Fibroblast of lung (primary cell): Measurements from ENCODE around the gene FCGBP. TPM values are rescaled to one million over a fixed set of nuclear protein-coding genes. Genes with fewer than 3 reads are reported as not detected.

ENCODE experiments used
- DNase-seq, 2 donors: peaks; one replicate each; pipeline versions ENCODE4 v3.0.0 to v3.0.0-alpha.2; 2010; ENCODE audit warnings: low read depth in 2 of 2
- H2AFZ ChIP-seq: 2 replicates; pipeline ENCODE4 v1.5.1; 2012; ENCODE audit warnings: low read length, control low read depth, inconsistent platforms
- H3K27ac ChIP-seq: 2 replicates; pipeline ENCODE4 v1.5.1; 2011; ENCODE audit warnings: low read length, control low read depth; ENCODE audit not compliant: insufficient read depth
- H3K27me3 ChIP-seq: 2 replicates; pipeline ENCODE4 v1.5.1; 2011; ENCODE audit warnings: mild to moderate bottlenecking, low read length; ENCODE audit not compliant: control insufficient read depth, insufficient read depth
- H3K36me3 ChIP-seq: 2 replicates; pipeline ENCODE4 v1.5.1; 2011; ENCODE audit warnings: low read length; ENCODE audit not compliant: control insufficient read depth, insufficient read depth
- H3K4me1 ChIP-seq: 2 replicates; pipeline ENCODE4 v1.5.1; 2011; ENCODE audit warnings: low read length; ENCODE audit not compliant: control insufficient read depth, insufficient read depth; ENCODE audit errors: extremely low read depth
- H3K4me2 ChIP-seq: 2 replicates; pipeline ENCODE4 v1.5.1; 2011; ENCODE audit warnings: low read length, control low read depth; ENCODE audit not compliant: insufficient read depth; ENCODE audit errors: extremely low read depth
- H3K4me3 ChIP-seq, 4 experiments: fragments of 200-600 bp in 1 of 4; sonication (generic) in 1 of 4; replicated peaks in 1 of 4; 2 replicates each; pipeline ENCODE4 v1.5.1; 2011 to 2016; ENCODE audit warnings: low read length in 4 of 4, low read depth in 3 of 4, mild to moderate bottlenecking in 3 of 4, control low read depth in 2 of 4, inconsistent platforms in 1 of 4, mixed read lengths in 1 of 4; ENCODE audit not compliant: insufficient read depth in 1 of 4; ENCODE audit errors: control extremely low read depth in 1 of 4
- H3K79me2 ChIP-seq: 2 replicates; pipeline ENCODE4 v1.5.1; 2012; ENCODE audit warnings: mild to moderate bottlenecking, low read length, inconsistent platforms; ENCODE audit not compliant: control insufficient read depth, insufficient read depth
- H3K9ac ChIP-seq: 2 replicates; pipeline ENCODE4 v1.5.1; 2011; ENCODE audit warnings: mild to moderate bottlenecking, low read length, control low read depth; ENCODE audit not compliant: insufficient read depth
- H3K9me3 ChIP-seq: 2 replicates; pipeline ENCODE4 v1.5.1; 2012; ENCODE audit warnings: low read depth, low read length; ENCODE audit not compliant: control insufficient read depth, insufficient read depth
- H4K20me1 ChIP-seq: 2 replicates; pipeline ENCODE4 v1.5.1; 2011; ENCODE audit warnings: low read length; ENCODE audit not compliant: control insufficient read depth, insufficient read depth; ENCODE audit errors: extremely low read depth
- CTCF ChIP-seq, 2 donors: IDR thresholded peaks in 1 of 2; conservative IDR thresholded peaks in 1 of 2; 1 replicate in 1 of 2; 2 replicates in 1 of 2; pipeline ENCODE4 v1.5.1; 2011 to 2012; ENCODE audit warnings: low read length in 2 of 2, control low read depth in 1 of 2, inconsistent platforms in 1 of 2, low read depth in 1 of 2, mild to moderate bottlenecking in 1 of 2
- EZH2 ChIP-seq: IDR thresholded peaks from 2 replicates; pipeline ENCODE4 v1.5.1; 2012; ENCODE audit warnings: low read length, control low read depth, mild to moderate bottlenecking; ENCODE audit errors: missing control alignments
- polyA plus RNA-seq, 2 donors: library from polyadenylated mRNA; depleted of rRNA in 1 of 2; stranded (reverse) in 1 of 2; unstranded in 1 of 2; fragments of >200 nt; gene quantifications; 2 replicates each; pipeline ENCODE4 v1.2.1, GENCODE V29; 2011 to 2012; ENCODE audit warnings: missing spikeins in 1 of 2
- total RNA-seq: library from RNA; depleted of rRNA; stranded (reverse); fragments of >200 nt; gene quantifications from 2 replicates; pipeline ENCODE4 v1.2.1, GENCODE V29; 2014

FCGBP gene
- total and polyA plus RNA-seq, 2 donors (not counting 1 experiment from before 2014, with no cell fraction given): 0.02 to 0.33 TPM

- DNase-seq: no peak
- Histone ChIP-seq H2AFZ (peak overlapping the region; percentile 78), H3K79me2 (peaks cover 19% of the 10 kb centered on the region), H3K4me1 (no peaks in the 10 kb centered on the region), H3K9me3 (no peaks in the 10 kb centered on the region), H3K27ac (peak overlapping the region; percentile 95), H4K20me1 (no peaks in the 10 kb centered on the region), H3K36me3 (peaks cover 13% of the 10 kb centered on the region), H3K4me3 (peak overlapping the region; percentile 49 to 99 (median 80)), H3K9ac (peak overlapping the region; percentile 63), H3K4me2 (peak overlapping the region; percentile 74), H3K27me3 (no peaks in the 10 kb centered on the region)
- TF ChIP-seq EZH2: no peak
- no peak for TF ChIP-seq CTCF (conservative IDR thresholded peaks at IDR 0.05 in 1 of 2, IDR thresholded peaks at IDR 0.05 in 1 of 2; ENCODE audit: low read depth in 1 of 2, low read length in 2 of 2)
Measured at GRCh38 chr19:39970425-39970674, 35.9 kb upstream of the FCGBP start.

GRCh38 chr19:39969681-39970424 lies 35.4 kb upstream of the FCGBP start:
- Histone ChIP-seq H3K79me2 (peaks cover 19% of the 10 kb centered on the region), H3K4me1 (no peaks in the 10 kb centered on the region)
- DNase-seq: no peak

GRCh38 chr19:39969266-39969665 lies 34.8 kb upstream of the FCGBP start:
- H3K27ac ChIP-seq: no peak overlapping the region
- H3K4me3 ChIP-seq: peak overlapping the region in 2 of 4 experiments; percentile 11 to 99
- no peaks in the 10 kb centered on the region for H3K9me3 ChIP-seq
- no peaks in the 10 kb centered on the region for H3K4me1 ChIP-seq
- H3K79me2 ChIP-seq: peaks cover 19% of the 10 kb centered on the region
- H2AFZ ChIP-seq: no peak overlapping the region
- no peak overlapping the region for H3K4me2 ChIP-seq
- no peaks in the 10 kb centered on the region for H3K27me3 ChIP-seq
- no peaks in the 10 kb centered on the region for H4K20me1 ChIP-seq
- no peak overlapping the region for H3K9ac ChIP-seq
- H3K36me3 ChIP-seq: peaks cover 8% of the 10 kb centered on the region
- peak in 1 of 2 donors; percentile 61 for DNase-seq
- no peak for TF ChIP-seq EZH2
- TF ChIP-seq CTCF (conservative IDR thresholded peaks at IDR 0.05 in 1 of 2, IDR thresholded peaks at IDR 0.05 in 1 of 2; ENCODE audit: low read depth in 1 of 2, low read length in 2 of 2): no peak

More at GRCh38 chr19:39969681-39970424, 35.4 kb upstream of the FCGBP start:
- H3K9me3 ChIP-seq: no peaks in the 10 kb centered on the region
- H4K20me1 ChIP-seq: no peaks in the 10 kb centered on the region
- peak overlapping the region; percentile 74 for H3K4me2 ChIP-seq
- no peaks in the 10 kb centered on the region for H3K27me3 ChIP-seq
- H2AFZ ChIP-seq: peak overlapping the region; percentile 78
- H3K9ac ChIP-seq: peak overlapping the region; percentile 63
- H3K36me3 ChIP-seq: peaks cover 13% of the 10 kb centered on the region
- H3K27ac ChIP-seq: peak overlapping the region; percentile 95
- TF ChIP-seq EZH2 (no peak), CTCF (conservative IDR thresholded peaks at IDR 0.05 in 1 of 2, IDR thresholded peaks at IDR 0.05 in 1 of 2; ENCODE audit: low read depth in 1 of 2, low read length in 2 of 2) (no peak)
- H3K4me3 ChIP-seq: peak overlapping the region; percentile 49 to 99 (median 80)
